GM19099 (cell line): ENCODE data around the gene COQ10A.

Experiments
- POLR2A ChIP-seq: IDR thresholded peaks from 3 replicates; pipeline ENCODE4 v1.6.1; 2011; ENCODE audit warnings: low read depth; ENCODE audit not compliant: insufficient read length; ENCODE audit errors: extremely low read depth

The COQ10A gene

DNA sequence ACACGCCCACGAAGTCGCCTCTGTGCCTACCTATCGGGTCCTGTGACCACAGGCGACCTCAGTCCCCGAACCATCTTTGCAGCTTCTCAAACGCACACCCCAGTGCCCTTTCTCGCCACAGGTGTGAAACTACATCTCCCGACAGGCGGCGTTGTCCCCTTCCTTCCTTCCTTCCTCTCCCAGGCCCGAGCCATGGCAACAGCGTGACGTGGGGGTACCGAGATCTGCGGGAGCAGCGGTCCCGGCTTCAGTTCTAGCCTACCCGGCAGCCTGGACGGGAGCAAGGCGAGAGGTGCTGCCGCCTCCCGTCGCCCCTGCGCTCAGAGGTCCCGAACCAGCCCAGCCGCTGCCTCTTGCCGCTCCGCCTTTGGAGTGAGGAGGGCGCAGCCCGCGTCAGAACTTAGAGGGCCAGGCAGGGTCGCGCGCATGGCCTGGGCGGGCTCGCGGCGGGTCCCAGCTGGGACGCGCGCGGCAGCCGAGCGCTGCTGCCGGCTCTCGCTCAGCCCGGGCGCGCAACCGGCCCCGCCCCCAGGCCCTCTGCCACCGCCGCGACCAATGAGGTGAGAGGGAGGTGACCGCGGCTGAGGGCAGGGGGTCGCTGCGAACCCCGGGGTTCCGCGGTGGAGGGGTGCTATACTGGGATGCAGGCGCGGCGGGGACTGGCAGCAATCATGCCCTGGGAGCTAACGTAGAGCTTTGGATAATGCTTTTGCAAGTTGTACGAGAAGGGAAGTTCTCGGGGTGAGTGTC is at the start of gene COQ10A:
Gene COQ10A (plus strand): TSS at position 250 of the 750 bp plus-strand sequence. CDS start 177 bp downstream, at position 427.
- peak; percentile 87 for TF ChIP-seq POLR2A

DNA sequence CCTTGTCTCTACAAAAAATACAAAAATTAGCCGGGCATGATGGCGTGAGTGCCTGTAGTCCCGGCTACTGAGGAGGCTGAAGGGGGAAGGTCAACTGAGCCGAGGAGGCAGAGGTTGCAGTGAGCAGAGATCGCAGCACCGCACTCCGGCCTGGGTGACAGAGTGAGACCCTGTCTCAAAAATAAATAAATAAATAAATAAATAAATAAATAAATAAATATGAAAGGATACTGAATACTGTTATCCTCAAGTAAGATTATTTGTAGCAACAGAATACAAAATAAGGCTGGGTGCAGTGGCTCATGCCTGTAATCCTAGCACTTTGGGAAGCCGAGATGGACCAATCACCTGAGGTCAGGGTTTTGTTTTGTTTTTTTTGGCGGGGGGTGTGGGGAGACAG is 46.9 kb upstream of the COQ10A start:
- no peak for TF ChIP-seq POLR2A

DNA sequence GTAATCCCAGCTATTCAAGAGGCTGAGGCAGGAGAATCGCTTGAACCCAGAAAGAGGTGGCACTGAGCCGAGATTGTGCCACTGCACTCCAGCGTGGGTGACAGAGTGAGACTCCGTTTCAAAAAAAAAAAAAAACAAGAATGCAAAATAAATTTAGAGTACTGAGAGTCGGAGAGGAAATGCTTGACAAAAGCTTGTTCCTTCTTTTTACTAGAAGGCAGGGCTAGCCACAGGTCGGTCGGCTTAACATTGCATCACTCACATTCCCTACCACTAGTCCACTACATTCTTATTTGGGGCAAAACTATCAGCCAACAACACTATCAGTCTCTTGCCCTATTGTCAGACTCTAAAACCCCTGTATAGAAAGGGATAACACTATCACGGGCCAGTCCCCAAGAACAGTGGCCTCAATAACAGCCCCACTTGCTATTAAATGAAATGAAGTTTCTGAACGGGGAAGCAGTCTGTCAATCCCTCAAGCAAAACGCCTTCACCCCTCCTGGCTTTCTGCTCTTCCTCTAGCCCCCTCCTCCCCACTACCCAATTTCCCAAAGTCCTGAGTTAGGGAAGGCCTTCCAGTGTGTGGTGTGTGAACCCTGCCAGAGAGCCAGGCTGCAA is 46.0 kb upstream of the COQ10A start:
- no peak for TF ChIP-seq POLR2A

- TF ChIP-seq POLR2A, result no peak
Measured at GRCh38 chr12:56221232-56221756, 45.4 kb upstream of the COQ10A start.

GRCh38 chr12:56221757-56222530 is 44.8 kb upstream of the COQ10A start, which contains the start of gene RNF41:
Gene RNF41, minus strand, starts transcription at chr12:56221922. Its CDS starts 7,875 bp downstream, at chr12:56214047.
- peak; percentile 95 for TF ChIP-seq POLR2A

- TF ChIP-seq POLR2A, result no peak
Measured at GRCh38 chr12:56222531-56222895, 44.2 kb upstream of the COQ10A start.

- no peak for TF ChIP-seq POLR2A
Measured at GRCh38 chr12:56223571-56224101, 43.1 kb upstream of the COQ10A start.

DNA sequence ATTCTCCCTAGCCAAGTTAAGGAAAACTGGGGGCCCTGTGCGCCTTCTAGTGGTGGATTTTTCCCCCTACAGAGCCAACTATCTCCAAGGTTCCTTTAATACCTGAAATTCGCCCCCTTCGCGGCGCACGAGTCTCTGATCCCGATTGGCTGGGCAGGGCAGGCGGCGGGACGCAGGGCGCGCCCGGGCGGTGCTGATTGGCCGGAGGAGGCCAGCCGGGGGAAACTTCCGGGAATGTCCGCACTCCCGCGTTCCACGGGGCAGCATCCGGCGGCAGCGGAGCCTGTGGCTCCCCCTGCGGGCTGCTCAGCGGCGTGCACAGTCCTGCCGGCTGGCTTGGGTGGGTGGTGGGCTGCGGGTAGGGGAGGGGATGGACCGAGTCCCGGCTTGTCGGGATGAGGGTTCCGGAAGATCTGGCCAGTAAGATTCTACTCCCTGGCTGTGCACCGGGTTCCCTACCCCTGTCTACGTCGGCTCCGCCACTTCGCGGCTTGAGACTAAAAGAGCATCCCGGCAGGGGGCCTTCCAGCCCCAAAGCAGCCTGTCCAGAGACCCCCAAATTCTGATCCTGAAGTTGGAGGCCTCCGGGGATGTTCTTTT is 42.5 kb upstream of the COQ10A start, which contains the start of gene NABP2:
Gene NABP2 (plus strand): TSS at position 241 of the 600 bp plus-strand sequence. CDS start 515 bp downstream, outside the sequence.
- TF ChIP-seq POLR2A, result peak; percentile 75

DNA sequence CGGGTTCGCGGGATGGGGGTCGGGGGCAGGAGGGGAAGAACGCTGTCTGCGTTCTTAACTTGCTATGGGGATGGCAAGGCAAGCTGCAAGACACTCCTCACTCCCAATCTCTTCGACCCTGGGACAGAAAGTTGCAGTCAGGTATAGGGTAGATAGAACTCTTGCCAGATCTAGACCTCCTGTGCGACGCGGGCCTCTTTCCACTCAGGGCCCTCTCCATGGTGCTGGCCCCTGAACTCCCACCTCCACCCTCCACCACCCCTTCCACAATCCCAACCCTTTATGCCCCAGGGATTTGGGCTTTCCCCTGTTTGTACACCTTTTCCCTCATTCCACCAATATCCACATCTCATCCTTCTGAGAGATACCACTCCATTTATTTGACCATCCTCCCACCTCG is 41.8 kb upstream of the COQ10A start:
- no peak for TF ChIP-seq POLR2A

- TF ChIP-seq POLR2A, result no peak
Measured at GRCh38 chr12:56229082-56229481, 37.7 kb upstream of the COQ10A start.

GRCh38 chr12:56229916-56230431 is 36.8 kb upstream of the COQ10A start, which contains the start of gene SLC39A5:
Gene SLC39A5, plus strand, starts transcription at chr12:56230051. Its CDS starts 1,224 bp downstream, at chr12:56231275.
- no peak for TF ChIP-seq POLR2A

GRCh38 chr12:56230432-56231183 is 36.1 kb upstream of the COQ10A start:
- no peak for TF ChIP-seq POLR2A

GRCh38 chr12:56231184-56231582 is 35.6 kb upstream of the COQ10A start:
- no peak for TF ChIP-seq POLR2A
